AG10803 (cell line): ENCODE measurements around the gene LGR4.
"Not testable (repeated sequence)": the region's sequence is repeated elsewhere in the genome, so short reads cannot be mapped to it uniquely, and the experiment has no call there.

ENCODE experiments used
- DNase-seq: peaks from one replicate; pipeline ENCODE4 v3.0.0; 2010; ENCODE audit warnings: low read depth
- H3K4me3 ChIP-seq: 2 replicates; pipeline ENCODE4 v1.5.1; 2011; ENCODE audit warnings: mild to moderate bottlenecking, low read length, control low read depth
- CTCF ChIP-seq: conservative IDR thresholded peaks from 2 replicates; pipeline ENCODE4 v1.5.1; 2011; ENCODE audit warnings: mild to moderate bottlenecking, low read length, control low read depth, inconsistent platforms

Gene LGR4

DNA sequence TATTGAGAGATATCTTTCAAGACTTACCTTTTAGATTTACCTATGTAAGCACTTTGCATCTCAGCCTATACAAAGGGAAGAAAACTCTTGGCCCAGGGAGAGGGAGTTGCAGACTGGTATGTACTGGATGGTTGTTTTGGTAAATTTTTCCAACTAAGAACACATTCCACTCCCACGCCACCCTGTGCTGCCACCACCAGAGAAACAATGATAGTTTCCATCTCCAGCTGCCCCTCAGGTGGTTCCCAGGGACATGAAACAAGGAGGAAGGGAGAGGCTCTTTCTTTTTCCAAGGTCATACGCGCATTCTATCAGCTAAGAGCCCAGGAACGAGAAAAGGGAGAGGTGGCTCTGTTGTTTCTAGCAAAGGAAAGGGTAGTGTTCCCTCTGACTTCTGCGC lies 144.0 kb downstream of the LGR4 start:
- no peak for TF ChIP-seq CTCF
- no peak overlapping the region for H3K4me3 ChIP-seq
- DNase-seq: no peak

DNA sequence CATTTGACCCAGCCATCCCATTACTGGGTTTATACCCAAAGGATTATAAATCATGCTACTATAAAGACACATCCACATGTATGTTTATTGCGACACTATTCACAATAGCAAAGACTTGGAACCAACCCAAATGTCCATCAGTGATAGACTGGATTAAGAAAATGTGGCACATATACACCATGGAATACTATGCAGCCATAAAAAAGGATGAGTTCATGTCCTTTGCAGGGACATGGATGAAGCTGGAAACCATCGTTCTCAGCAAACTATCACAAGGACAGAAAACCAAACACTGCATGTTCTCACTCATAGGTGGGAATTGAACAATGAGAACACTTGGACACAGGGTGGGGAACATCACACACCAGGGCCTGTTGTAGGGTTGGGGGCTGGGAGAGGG lies 145.5 kb downstream of the LGR4 start:
- not testable (repeated sequence) for H3K4me3 ChIP-seq, DNase-seq

DNA sequence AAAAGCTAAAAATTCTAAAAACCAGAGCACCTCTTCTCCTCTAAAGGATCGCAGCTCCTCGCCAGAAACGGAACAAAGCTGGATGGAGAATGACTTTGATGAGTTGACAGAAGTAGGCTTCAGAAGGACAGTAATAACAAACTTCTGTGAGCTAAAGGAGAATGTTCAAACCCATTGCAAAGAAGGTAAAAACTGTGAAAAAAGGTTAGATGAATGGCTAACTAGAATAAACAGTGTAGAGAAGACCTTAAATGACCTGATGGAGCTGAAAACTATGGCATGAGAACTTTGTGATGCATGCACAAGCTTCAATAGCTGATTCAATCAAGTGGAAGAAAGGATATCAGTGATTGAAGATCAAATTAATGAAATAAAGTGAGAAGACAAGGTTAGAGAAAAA lies 150.4 kb downstream of the LGR4 start:
- DNase-seq, H3K4me3 ChIP-seq: not testable (repeated sequence)

GRCh38 chr11:27321340-27321739 lies 151.2 kb downstream of the LGR4 start:
- DNase-seq, H3K4me3 ChIP-seq: not testable (repeated sequence)

DNA sequence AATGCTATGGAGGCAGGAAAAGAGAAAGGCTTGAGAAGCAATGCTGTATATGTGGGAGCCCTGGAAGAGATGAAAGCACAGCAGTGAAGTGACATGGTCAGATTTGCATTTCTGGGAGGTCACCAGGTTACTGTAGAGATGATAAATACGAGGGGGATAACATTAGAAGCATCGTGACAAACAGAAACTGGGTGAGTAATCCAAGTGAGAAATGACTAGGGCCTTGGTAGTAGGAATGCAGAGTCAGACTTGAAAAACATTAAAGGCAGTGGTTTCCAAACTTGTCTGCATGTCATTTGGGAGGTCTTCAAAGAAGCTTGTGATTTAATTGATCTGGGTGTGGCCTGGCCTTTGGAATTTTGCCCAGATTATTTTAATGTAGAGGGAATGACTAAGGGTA lies 153.5 kb downstream of the LGR4 start:
- TF ChIP-seq CTCF: no peak
- DNase-seq: peak; percentile 77
- H3K4me3 ChIP-seq: no peak overlapping the region

DNA sequence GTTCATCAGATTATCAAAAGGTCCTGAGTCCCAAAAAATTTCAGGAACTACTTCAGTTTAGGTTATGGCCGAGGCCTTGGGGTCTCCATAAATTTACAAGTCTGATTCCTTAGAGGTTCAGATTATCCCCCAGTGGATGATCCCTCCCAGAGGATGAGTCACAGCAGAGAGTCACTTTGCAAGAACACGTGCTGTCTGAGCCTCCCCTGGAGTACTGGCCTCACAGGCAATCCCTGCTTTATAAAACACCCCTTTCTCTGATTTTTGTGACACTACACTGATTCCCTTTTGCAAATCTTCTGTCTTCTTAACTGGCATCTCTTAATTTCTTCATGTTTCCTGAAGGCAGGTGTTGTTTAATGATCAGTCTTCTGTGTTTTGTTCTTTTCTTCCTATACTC lies 154.8 kb downstream of the LGR4 start:
- TF ChIP-seq CTCF: no peak
- peak; percentile 49 for DNase-seq
- H3K4me3 ChIP-seq: no peak overlapping the region
